ENCODE results near the gene LIN28A.
"Not testable (repeated sequence)": the region's sequence is repeated elsewhere in the genome, so short reads cannot be mapped to it uniquely, and the experiment has no call there.

Gene LIN28A, protein sequence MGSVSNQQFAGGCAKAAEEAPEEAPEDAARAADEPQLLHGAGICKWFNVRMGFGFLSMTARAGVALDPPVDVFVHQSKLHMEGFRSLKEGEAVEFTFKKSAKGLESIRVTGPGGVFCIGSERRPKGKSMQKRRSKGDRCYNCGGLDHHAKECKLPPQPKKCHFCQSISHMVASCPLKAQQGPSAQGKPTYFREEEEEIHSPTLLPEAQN

DNA sequence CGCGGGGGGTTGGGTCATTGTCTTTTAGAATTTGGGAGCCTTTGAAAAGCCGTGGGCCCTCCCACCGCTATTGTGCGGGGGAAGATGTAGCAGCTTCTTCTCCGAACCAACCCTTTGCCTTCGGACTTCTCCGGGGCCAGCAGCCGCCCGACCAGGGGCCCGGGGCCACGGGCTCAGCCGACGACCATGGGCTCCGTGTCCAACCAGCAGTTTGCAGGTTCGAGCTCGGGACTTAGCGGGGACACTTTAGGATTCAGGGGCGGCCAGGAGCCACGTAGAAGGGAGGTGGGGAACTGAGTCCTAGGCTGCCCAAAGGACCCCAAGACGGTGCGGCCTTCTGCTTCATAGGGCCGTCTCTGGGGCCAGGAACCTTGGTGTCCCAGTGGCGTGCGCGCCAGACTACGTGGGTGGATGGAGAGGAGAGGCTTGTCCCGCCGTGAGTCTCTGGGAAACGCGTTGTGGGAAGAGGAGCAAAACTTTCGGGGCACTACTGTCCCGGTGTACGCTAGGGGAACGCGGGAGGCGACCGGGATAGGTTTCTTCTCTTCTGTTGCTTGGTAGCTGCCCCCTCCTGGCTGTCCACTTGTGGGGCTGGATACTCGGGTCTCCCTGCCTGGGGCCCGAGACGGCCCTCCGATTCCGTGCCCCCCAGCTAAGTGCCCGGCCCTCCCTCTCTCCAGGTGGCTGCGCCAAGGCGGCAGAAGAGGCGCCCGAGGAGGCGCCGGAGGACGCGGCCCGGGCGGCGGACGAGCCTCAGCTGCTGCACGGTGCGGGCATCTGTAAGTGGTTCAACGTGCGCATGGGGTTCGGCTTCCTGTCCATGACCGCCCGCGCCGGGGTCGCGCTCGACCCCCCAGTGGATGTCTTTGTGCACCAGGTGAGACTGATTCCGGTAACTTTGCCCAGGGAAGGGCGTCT lies at the start of gene LIN28A:
LIN28A (plus strand) TSS at position 112 of the 918 bp plus-strand sequence; CDS start at position 187, 75 bp downstream.
- no peak for DNase-seq

DNA sequence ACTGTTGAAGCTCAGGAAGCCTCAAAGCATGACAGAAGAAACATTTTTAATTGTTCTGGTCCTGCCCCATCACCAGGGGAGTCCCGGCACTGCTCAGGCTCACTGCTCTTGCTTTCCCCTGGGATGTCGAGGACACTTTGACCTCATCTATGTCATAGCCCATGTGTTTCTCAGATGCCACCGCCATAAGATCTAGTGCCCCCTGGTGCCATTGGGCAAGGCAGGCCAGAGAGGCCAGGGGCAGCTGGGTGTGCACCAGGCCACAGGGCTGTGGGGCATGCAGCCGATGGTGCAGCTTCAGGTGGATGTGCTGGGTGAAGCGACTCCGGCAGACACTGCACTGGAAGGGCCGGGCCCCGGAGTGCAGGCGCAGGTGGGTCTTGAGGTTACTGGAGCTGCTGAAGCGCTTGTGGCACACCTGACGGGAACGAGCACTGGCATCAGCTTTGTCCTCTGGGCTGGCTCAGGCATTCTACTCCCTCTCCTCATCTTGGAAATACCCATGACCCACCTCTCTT lies 49.0 kb upstream of the LIN28A start:
- no peak for DNase-seq

DNA sequence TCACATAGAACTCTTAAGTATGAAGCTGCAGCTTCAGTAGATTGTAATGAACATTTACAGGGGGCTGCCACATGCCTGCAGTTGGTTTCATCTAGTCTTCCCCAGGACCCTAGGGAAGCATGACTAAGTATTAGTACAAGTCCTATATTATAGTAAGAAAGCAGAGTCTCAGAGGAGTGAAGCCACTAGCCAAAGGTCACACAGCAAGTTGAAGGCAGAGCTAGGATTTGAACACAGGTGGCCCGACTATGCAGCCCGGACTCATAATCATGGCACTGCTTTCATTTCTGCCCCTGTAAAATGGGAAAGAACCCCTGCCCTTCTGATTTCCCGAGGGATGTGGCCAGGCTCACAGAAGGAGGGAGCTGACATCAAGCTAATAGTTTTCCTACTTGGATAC lies 48.3 kb upstream of the LIN28A start:
- no peak for DNase-seq

DNA sequence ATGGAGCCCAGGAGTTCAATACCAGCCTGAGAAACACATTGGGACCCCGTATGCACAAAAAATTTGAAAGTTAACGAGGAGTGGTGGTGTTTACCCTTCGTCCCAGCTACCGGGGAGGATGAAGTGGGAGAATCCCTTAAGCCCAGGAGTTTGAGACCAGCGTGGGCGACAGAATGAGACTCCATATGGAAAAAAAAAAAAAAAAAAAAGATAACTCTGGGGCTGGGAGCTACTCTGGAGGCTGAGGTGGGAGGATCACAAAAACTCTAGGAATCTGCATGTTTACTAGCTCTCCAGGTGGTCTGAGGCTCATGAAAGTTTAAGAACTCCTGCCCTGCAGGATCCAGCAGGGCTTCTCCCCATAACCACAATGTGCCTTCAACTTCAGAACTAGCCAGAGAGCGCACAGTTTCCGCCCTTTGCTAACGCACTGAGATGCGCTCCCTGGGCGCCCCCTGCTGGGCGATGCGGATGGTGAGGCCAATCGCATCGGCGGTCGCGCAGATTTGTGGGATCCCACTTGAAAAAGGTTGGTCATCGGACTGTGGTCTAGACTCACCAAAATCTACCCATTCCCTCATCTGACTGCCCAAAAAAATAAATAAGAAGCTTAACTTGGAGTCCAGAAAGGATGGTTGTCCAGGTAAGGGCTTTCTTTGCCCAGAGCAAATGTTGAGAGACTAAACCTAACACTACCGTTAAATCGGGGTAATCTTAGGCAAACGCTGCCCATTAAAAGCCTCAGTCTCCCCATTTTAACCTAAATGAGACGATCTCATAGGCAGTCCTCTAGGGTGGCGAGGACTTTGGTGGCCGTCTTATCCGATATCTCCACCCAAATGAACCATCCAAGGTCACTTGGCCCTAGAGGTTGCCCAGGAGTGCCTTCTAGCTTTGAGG lies 46.8 kb upstream of the LIN28A start:
- peak; percentile 75 for DNase-seq

DNA sequence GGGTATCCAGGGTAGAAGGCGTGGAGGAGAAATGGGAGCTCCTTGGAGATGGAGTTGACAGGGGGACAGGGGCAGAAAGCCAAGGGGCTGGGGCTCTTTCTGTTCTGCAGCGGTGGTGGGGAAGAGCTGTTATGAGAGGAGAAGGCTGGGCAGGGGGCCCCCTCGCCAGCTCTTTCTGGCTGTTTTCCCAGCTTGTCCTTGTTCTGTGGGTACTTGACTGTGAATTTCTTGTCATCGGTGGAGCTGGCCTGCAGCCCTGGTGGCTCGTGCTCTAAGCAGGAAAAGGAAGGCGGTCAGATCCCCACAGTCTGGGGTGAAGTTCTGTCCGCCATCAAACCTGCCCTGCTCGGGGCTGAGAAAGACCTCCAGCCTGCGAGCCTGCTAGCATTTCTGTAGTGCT lies 45.7 kb upstream of the LIN28A start:
- DNase-seq: no peak

DNA sequence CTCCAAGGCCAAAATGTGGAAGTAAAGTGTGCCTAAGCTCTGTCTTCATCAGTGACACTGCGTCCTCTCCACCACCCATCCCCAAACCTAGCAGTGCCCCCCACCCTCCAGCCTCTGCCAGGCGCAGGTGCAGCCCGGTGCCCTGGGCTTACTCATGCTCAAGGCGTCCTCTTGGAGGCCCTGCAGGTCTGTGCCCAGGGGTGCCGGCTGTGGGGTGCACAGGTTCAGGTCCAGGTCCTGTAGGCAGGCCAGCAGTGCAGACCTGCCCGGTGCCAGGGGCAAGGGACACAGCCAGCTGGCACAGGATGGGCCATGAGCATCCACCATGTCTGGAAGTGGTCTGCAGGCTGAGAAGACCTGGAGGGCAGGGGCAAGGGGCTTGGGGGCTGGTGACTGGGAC lies 43.2 kb upstream of the LIN28A start:
- no peak for DNase-seq

DNA sequence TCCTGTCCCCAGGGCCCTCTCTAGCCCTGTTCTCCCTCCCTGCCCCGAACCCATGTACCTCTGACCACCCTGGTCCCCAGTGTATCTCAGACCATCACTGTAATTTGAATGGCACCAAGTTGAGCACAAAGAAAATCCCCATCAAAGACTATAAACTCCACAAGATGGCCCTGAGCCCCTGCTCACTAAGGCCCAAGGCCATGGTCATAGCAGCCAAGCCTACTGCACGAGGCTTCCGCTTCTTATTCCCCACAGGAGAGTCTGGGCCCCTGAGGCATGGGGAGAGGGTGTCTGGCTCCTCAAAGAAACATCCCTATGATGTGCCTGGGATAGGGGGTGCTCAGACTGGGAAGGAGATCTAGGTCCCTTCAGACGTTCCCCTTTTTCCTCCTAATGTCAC lies 42.6 kb upstream of the LIN28A start:
- DNase-seq: no peak

DNA sequence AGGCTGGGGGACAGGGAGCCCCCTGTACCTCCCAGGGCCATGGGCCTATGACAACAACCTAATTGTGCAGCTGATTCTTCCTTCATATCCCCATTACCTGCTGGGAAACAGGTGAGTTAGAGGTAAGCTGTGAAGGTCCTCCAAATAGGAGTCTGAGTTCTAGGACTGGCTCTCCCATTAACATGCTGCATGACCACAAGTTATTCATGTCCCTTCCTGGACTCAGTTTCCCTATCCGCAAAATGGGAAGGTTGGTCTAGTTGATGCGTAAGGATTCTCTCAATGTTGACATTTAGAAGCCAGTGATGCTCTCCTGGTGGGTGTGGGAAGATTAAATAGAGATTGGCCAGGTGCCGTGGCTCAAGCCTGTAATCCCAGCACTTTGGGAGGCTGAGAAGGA lies 42.1 kb upstream of the LIN28A start:
- no peak for DNase-seq

DNA sequence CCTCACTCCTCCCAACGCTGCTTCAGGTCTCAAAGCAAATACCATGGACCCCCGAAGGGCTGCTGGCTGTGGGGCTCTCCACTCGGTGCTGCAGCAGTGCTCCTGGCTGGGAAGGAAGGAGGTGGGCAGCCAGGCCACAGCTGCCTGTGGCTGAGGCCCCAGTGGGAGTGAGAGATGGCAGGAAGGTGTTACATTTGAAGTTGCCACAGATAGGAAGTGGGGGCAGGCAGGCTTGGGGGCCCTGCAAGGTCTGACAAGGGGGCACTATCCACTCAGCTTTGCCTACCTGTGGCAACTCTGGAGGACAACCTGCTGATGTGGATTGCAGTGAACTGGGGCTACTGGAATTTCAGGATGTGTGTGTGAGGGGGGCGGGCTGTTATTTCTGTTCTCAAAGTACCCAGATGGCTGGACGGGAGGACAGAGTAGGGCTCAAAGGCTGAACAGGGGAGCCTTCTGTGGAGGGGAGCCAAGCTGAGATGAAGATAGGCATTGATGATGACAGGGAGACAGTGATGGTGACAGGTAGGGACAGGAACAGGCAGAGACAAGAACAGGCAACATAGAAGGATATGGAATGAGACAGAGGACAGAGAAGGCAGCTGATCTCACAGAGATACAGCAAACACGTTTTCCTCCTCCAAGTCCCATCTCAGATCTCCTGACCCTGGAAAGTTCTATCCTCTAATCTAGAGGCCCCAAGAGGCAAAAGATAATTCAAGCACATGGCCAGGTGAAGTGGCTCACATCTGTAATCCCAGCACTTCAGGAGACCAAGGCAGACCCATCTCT lies 39.8 kb upstream of the LIN28A start:
- DNase-seq: no peak

DNA sequence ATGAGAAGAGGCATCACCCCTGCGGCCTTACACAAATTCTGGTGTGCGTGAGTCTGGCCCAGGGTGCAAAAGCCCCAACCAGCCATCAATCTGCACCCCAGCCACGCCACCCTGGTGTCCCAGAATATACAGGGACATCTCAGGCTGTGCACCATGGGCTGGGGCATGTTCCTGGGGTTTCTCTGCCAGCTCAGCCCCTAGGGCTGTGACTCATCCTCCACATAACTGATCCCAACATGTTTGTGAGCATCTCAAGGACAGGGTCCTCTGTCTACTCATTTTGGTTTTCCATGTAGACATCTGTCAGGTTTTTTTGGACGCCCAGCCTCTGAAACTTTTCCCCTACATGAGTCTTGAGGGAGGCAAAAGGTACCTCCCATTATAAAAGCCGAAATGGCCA lies 38.6 kb upstream of the LIN28A start:
- DNase-seq: peak; percentile 68

DNA sequence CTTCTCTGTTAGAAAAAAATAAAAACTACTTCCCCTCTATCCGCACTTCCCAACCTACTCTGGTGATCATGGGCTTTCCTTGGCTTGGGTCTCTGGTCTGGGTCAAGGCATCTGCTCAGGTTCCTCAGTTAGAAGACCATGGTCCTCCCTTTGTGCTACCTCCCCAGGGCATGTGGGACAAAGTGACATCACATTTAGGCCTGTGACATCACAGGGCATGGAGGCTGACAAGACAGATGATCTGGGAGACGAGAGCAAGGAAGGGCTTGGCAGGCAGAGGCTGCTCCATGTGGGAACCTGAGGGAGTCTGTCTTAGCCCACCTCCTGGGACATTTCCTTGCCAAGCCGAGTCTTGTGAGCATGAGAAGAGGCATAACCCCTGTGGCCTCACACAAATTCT lies 38.0 kb upstream of the LIN28A start, which contains the start of gene ZNF683:
ZNF683 (minus strand) TSS at position 140 of the 400 bp plus-strand sequence. CDS start 4,179 bp downstream, outside the sequence.
- not testable (repeated sequence) for DNase-seq

DNA sequence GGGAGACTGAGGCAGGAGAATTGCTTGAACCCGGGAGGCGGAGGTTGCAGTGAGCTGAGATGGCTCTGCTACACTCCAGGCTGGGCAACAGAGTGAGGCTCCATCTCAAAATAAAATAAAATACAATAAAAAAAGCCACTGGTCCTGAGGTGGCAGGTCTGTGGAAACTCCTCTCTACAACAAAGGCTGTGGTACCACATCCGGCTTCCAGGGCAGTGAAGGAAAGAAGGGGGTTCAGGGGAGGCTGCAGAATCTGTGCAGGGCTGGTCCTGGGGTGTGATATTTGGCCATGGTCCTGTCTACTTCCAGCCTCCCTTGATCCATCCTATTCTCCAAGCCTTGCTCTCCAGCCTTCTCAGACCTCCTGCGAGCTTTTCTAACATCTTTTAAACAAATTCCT lies 37.3 kb upstream of the LIN28A start:
- no peak for DNase-seq

DNA sequence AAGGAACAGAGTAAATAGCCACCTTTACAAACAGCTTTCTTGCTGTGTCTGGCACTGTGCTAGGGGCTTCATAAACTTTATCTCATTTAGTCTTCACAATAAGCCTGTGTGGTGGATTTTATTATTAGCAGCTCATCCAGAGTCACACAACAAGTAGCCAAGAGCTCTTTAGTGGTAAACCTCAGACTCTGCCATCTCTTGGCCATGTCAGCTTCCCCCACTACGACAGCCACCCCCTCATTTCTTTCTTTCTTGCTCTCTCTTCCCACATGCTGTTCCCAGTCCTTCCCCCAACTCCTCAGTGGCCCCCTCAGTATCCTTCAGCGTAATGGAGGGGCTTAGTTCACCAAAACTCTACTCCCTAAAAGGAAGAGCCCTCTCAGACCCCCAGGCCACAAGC lies 36.8 kb upstream of the LIN28A start:
- no peak for DNase-seq

DNA sequence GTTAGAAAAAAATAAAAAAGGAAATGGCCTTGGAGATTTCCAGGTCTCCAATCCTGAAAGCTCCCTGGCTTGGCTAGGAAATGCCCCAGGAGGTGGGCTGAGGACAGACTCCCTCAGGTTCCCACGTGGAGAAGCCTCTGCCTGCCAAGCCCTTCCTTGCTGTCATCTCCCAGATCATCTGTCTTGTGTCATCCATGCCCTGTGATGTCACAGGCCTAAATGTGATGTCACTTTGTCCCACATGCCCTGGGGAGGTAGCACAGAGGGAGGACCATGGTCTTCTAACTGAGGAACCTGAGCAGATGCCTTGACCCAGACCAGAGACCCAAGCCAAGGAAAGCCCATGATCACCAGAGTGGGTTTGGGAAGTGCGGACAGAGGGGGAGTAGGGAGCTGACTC lies 36.3 kb upstream of the LIN28A start:
- not testable (repeated sequence) for DNase-seq

DNA sequence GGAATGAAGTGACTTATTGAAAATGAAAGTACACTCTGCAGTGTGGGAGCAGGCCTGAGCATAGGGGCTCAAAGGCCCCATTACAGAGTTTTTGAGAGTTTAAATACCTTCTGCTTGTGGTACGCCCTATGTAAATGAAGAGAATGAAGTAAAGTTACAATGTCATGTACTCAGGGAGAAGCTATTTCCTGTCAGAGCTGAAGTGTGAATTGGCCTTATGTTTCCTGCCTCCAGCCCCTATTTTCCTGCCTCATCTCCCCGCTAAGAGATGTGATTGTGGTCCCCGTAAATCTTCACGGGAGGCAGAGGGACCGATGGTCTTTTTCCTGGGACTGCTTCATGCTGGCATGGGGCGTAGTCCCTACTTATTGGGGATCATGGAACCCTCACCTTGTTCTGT lies 35.5 kb upstream of the LIN28A start:
- DNase-seq: peak; percentile 47

DNA sequence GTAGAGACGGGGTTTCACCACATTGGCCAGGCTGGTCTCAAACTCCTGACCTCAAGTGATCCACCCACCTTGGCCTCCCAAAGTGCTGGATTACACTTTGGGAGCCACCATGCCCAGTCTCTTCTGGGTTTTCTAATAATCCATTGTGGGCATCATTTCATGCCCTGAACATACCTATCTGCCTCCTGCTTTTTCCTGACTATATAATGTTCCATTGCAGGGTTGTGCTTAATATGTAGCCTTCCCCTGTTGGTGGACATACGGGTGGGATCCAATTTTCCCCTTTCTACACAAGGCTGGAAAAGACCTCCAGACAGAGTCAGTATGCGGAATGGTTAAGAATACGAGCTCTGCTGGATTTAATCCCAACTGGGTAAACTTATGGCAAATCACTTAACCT lies 34.6 kb upstream of the LIN28A start:
- DNase-seq: no peak

DNA sequence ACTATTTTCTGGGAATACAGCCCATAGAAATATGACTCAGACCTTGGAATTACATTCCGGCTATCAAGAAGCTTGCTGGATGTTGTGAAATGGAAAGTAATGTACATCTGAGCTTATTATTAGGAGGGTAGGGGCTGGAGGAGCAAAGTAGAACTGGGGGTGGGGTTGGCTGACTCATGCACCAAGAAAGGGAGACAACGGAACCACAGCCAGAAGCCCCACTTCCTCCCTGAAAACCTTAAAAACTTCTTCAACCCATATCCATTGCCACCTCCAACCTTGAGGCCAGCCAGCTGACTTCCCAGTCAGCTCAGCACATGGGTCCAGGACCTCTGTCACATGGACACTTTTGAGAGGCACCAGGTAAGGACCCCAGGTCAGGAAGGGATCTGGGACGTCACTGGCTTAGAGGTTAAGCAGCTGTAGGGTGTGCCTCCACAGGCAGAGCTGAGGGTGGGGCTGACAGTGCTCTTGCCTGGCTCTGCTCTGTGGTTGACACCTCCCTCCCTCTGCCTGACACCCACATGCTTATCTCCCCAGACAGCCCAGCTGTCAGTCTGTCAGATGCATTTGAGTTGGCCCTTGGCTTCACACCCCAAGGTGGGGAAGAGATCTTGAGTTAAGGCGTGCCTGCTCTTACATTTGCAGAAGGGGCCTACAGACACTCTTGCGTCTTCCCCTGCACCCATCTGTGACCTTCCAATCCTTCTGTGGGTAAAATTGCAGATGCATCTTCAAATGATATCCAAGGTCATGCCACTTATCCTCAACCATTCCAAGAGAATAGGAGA lies 32.3 kb upstream of the LIN28A start:
- peak; percentile 98 for DNase-seq

DNA sequence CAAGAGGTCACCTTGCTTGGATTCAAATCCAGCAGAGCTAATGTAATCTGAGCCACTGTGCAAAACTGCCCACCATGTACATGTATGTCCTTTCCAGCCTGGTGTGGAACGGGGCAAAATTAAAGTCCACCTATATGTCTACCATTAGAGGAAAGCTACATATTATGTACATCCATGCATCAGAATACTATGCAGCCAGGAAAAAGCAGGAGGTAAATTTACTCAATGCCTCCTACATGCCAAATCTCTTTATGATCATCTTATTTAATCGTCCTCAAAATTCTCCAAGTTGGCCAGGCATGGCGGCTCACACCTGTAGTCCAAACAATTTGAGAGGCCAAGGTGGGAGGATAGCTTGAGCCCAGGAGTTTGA lies 31.8 kb upstream of the LIN28A start:
- DNase-seq: no peak

DNA sequence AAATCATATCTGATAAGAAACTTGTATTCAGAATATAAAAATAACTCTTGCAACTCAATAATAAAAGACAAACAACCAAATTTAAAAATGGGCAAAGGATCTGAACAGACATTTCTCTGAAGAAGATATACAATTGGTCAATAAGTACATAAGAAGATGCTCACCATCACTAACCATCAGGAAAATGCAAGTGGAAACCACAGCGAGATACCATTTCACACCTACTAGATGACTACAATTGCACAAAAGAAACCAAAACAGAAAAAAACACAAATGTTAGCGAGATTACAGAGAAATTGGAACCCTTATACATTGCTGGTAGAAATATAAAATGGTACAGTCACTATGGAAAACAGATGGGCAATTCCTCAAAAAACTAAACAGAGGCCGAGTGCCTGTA lies 26.5 kb upstream of the LIN28A start:
- no peak for DNase-seq

DNA sequence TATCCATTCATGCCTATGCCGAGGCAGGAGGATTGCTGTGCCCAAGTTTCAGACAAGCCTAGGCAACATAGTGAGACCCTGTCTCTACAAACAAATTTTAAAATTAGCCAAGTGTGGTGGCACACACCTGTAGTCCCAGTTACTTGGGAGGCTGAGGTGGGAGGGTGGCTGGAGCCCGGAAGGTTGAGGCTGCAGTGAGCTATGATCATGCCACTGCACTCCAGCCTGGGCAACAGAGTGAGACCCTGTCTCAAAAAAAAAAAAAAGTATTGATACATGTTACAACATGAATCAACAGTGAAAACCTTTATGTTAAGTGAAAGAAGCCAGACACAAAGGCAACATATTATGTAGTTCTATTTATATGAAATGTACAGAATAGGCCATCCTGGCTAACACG lies 25.6 kb upstream of the LIN28A start:
- not testable (repeated sequence) for DNase-seq

DNA sequence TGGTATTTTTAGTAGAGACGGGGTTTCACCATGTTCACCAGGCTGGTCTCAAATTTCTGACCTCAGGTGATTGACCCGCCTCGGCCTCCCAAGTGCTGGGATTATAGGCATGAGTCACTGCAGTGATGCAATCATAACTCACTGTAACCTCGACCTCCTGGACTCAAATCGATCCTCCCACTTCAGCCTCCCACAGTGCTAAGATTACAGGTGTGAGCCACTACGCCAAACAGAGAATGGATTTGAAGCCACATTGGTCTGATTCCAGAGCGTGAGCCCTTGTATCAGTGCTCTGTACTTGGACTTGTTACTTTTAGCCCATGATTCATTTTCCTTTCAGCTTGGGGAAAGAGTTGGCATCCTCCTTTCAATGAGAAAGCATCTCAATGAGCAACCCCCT lies 23.2 kb upstream of the LIN28A start:
- DNase-seq: peak; percentile 67
